ENCODE measurements around the gene SORCS2.

DNA sequence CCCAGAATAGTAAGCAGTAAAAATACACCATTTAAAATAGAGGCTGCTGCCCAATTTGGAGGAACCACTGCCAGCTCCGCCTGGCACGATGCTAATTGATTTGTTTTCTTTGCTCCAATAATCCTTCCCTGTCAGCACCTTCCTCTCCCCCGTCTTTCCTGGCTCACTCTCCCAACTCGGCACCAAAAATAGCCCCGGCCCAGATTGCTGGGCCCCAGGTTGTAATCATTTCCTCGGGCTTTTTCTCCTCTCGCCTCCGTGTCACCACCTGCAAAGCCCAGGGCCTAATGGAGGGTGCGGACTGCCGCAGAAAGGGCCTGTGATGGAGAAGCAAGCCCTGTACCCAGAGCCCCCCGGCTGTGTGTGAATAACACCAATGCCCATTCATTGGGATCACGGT lies 440.0 kb downstream of the SORCS2 start:
- TF ChIP-seq EZH2phosphoT487 (IDR thresholded peaks at IDR 0.05; ENCODE audit: insufficient read depth, low read depth) (no peak), EZH2 (IDR thresholded peaks at IDR 0.05; ENCODE audit: insufficient read depth, poor library complexity, severe bottlenecking) (no peak)

All from GM23248 (cell line).